Pancreas (tissue), 10 donors: ENCODE data around the gene UBN1. TPM values are rescaled to one million over a fixed set of nuclear protein-coding genes. Genes with fewer than 3 reads are reported as not detected.

Source experiments
- ATAC-seq, 4 donors: fragments of 200-7000 bp; cut with Tn5 transposase; one replicate each; pipeline versions ENCODE4 v1.8.0 to v1.9.1; 2020; ENCODE audit warnings: mild to moderate bottlenecking in 4 of 4, moderate library complexity in 4 of 4
- DNase-seq, 6 donors: peaks; one replicate each; pipeline ENCODE4 v3.0.0-alpha.2; 2020
- FAIRE-seq: peaks from 2 replicates; lab custom pipeline; 2012; peaks lifted over from hg19 to GRCh38; lab: Jason Lieb, UNC
- H3K27ac ChIP-seq, 4 donors: fragments of 200-600 bp; sonication (generic); 1 replicate in 3 of 4; 2 replicates in 1 of 4; pipeline versions ENCODE4 v1.5.0 to v1.8.0; 2020
- H3K27me3 ChIP-seq, 4 donors: fragments of 200-600 bp; one replicate each; pipeline ENCODE4 v1.8.0; 2021
- H3K36me3 ChIP-seq, 3 donors: fragments of 200-600 bp; sonication (generic) in 1 of 3; one replicate each; pipeline versions ENCODE4 v1.5.0 to v1.8.0; 2020 to 2021
- H3K4me1 ChIP-seq, 3 donors: fragments of 200-600 bp; one replicate each; pipeline ENCODE4 v1.8.0; 2021
- H3K4me3 ChIP-seq, 4 donors: fragments of 200-600 bp; sonication (generic) in 2 of 4; one replicate each; pipeline versions ENCODE4 v1.5.0 to v1.8.0; 2020 to 2021
- H3K9me3 ChIP-seq, 4 donors: fragments of 200-600 bp; one replicate each; pipeline ENCODE4 v1.8.0; 2021
- WGBS, 2 donors: extraction: QIAGEN DNeasy Blood & Tissue Kit; methylation state at CpG; one replicate each; pipeline ENCODE4 v1.1.7; 2013; 5-methylcytosine and 5-hydroxymethylcytosine counted together
- intact Hi-C, 3 donors: fragments of 100-400 bp; cut with DNase I; formaldehyde crosslinking; loops; one replicate each; pipeline versions ENCODE4 v1.11.1 to v1.14.2; 2022
- polyA plus RNA-seq, 2 donors: library from polyadenylated mRNA; stranded (reverse); fragments of 200-250 nt; gene quantifications; one replicate each; pipeline ENCODE4 v1.2.3, GENCODE V29; 2013
- total RNA-seq, 6 donors: library from RNA; stranded (reverse); fragmentation: NEBNext Ultra II Directional in 4 of 6; extraction: Animal tissue kit (Norgen Biotek cat#: 25700) in 4 of 6; gene quantifications; one replicate each; pipeline versions ENCODE4 v1.2.1 to v1.2.4, GENCODE V29; 2021 to 2023
- TF ChIP-seq, protein P1 (sequence below), 4 donors: fragments of 200-600 bp; sonication (generic) in 3 of 4; IDR thresholded peaks; one replicate each; pipeline versions ENCODE4 v1.5.0 to v1.8.0; 2021; ENCODE audit warnings: antibody characterized with exemption in 4 of 4
- donor health status: healthy with polysubstance abuse.
- donor health status: DM: no; HTN: no; CAD: no; lungs with moderate emphysema.
- donor health status: DM: no; HTN: no; CAD: no.
- donor health status: control.
- donor health status: control.
- donor health status: Bipolar disorder and iron deficiency.
- donor health status: DM: yes; HTN: yes; CAD: no.
- donor health status: DM: no; HTN: no; CAD: no.
- donor health status: DM: no; HTN: no; CAD: no.
- donor health status: DM: yes; HTN: yes; CAD: no.

The UBN1 gene
- total and polyA plus RNA-seq, 8 donors: 8.0 to 17.3 (median 10.9) TPM

DNA sequence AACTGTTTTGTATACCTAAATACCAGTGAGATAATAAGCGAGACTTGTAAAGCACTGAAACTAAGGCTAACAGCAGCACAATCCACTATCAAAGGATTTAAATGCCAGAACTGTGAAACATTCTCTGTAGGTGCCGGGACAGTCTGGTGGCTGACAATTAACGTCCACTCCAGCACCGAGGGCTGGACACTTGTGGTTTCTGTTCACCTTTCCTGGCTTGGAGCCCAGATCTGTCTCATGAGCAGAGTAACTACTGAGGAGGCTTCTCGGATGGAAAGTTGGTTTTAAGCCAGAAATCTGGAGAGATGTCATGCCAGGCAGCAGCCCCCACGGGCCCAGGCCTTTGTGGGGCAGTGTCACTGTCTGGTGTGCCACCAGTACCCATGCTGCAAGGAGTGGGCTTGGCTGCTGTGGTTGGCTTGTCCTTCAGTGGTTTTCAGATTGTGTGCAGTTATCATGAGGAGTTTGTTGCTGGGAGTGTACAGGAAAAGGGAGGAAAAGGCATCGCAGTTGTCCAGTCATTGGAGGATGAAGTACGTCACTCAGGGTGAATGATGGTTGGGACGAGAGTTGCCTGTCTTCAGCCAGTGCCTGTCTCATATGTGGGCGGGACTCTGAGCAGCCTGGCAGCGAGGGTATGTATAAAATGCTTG, 35.5 kb downstream of the UBN1 start:
- DNase-seq (peak in 4 of 6 donors; percentile 37 to 54 (median 45)), ATAC-seq (peak; percentile 33 to 82 (median 78)), FAIRE-seq (no peak)
- intact Hi-C loops: no loop called here
- H3K4me3 ChIP-seq: no peak overlapping the region
- no peaks in the 10 kb centered on the region for H3K9me3 ChIP-seq
- TF ChIP-seq, protein P1, sequence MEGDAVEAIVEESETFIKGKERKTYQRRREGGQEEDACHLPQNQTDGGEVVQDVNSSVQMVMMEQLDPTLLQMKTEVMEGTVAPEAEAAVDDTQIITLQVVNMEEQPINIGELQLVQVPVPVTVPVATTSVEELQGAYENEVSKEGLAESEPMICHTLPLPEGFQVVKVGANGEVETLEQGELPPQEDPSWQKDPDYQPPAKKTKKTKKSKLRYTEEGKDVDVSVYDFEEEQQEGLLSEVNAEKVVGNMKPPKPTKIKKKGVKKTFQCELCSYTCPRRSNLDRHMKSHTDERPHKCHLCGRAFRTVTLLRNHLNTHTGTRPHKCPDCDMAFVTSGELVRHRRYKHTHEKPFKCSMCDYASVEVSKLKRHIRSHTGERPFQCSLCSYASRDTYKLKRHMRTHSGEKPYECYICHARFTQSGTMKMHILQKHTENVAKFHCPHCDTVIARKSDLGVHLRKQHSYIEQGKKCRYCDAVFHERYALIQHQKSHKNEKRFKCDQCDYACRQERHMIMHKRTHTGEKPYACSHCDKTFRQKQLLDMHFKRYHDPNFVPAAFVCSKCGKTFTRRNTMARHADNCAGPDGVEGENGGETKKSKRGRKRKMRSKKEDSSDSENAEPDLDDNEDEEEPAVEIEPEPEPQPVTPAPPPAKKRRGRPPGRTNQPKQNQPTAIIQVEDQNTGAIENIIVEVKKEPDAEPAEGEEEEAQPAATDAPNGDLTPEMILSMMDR (IDR thresholded peaks at IDR 0.05): no peak
- no peaks in the 10 kb centered on the region for H3K27me3 ChIP-seq
- H3K36me3 ChIP-seq: peaks cover 3 to 81% (median 31%) of the 10 kb centered on the region in 3 donors
- peaks cover 0 to 9% (median 0%) of the 10 kb centered on the region in 3 donors for H3K4me1 ChIP-seq
- H3K27ac ChIP-seq: no peak overlapping the region
- 56 to 58% methylated on average over 11 of the region's 11 CpGs for WGBS, 2 donors

DNA sequence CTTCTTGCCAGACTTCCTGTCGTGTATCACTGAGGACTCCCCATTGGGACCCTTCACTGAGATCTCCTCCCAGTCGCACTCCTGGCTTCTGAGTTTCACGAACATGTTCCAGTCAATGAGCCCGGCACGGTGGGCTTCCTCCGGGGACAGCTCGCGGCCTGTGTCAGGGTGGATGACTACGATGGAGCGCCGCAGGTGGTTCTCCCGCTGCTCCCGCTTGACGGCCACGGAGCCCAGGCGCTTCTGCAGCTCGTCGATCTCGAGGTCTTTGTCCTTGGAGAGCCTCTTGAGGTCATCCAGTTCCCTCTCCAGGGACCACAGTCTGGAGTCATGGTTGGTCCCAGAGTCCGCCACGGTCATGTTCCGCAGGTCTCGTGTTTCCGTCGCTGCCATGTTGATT, 36.2 kb downstream of the UBN1 start:
- no peaks in the 10 kb centered on the region for H3K9me3 ChIP-seq
- peaks cover 0 to 9% (median 0%) of the 10 kb centered on the region in 3 donors for H3K4me1 ChIP-seq
- FAIRE-seq: no peak
- peak in 1 of 6 donors; percentile 72 for DNase-seq
- ATAC-seq: no peak
- no peak overlapping the region for H3K4me3 ChIP-seq
- WGBS, 2 donors: 97 to 98% methylated on average over 25 of the region's 25 CpGs
- TF ChIP-seq, protein P1 (IDR thresholded peaks at IDR 0.05): no peak
- H3K27me3 ChIP-seq: no peaks in the 10 kb centered on the region
- intact Hi-C loops: no loop called here
- H3K36me3 ChIP-seq: peaks cover 3 to 76% (median 28%) of the 10 kb centered on the region in 3 donors
- no peak overlapping the region for H3K27ac ChIP-seq

DNA sequence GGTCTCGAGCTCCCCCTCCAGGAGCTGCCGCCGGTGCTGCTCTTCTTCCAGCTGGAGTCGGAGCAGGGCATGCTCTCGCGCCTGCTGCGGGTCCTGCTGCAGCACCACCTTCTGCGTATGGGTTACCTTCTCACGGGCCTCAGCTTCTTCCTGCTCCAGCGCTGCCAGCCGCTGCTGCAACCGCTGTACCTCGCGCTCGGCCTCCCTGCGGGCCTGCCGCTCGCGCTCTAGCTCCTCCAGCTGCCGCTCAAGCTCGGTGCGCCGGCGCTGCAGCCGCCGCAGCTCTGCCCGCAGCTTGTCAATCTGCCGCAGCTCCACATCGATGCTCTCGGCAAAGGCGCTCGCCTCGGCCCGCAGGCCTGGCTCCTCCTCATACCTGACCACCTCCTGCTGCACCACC, 36.9 kb downstream of the UBN1 start:
- DNase-seq (peak in 1 of 6 donors; percentile 52), FAIRE-seq (no peak), ATAC-seq (no peak)
- no peak overlapping the region for H3K4me3 ChIP-seq
- H3K27me3 ChIP-seq: no peaks in the 10 kb centered on the region
- WGBS, 2 donors: 94 to 98% methylated on average over 34 of the region's 34 CpGs
- H3K9me3 ChIP-seq: no peaks in the 10 kb centered on the region
- peaks cover 0 to 9% (median 0%) of the 10 kb centered on the region in 3 donors for H3K4me1 ChIP-seq
- no peak overlapping the region for H3K27ac ChIP-seq
- peaks cover 3 to 73% (median 28%) of the 10 kb centered on the region in 3 donors for H3K36me3 ChIP-seq
- intact Hi-C loops: no loop called here
- TF ChIP-seq, protein P1 (IDR thresholded peaks at IDR 0.05): no peak

DNA sequence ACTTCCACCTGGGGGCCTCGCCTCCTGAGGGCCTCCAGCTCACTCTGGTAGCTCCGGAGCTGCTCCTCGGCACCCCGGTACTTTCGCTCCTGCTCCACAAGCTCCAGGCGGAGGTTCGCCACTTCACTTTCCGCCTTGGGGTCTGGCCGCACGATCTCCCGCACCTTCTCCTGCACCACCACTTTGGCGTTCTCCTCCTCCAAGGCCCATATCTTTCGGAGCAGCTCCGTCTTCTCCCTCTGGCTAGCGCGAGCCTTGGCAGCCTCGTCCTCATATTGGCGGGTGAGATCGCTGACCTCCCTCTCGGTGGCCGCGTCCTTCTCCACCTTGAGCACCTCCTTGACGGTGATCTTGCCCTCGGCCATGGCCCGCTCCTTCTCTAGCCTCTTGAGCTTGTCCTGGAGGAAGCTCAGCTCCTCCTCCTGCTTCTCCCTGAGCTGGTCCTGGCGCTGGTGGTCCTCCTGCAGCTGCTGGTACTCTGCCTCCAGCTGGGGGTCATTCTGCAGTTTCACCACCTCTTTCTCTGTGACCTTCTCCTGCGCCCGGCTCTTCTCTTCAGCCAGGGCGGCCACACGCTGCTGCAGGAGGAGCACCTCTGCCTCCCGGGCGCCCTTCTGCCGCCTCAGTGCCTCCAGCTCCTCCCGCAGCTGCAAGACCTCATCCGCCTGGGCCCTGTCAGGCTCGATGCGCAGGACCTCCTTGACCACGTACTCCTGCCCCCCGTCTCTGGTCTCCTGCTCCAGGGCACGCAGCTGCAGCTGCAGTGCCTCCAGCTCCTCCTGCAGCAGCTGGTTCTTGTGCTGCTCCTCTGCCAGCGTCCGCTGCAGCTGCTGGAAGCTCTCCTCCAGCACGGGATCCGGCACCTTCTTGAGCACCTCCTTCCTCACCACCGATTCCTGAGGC, 37.9 kb downstream of the UBN1 start:
- peaks cover 3 to 74% (median 22%) of the 10 kb centered on the region in 3 donors for H3K36me3 ChIP-seq

More for the DNA sequence above, 37.9 kb downstream of the UBN1 start:
- FAIRE-seq (no peak), ATAC-seq (no peak), DNase-seq (peak in 1 of 6 donors; percentile 51)
- H3K4me1 ChIP-seq: peaks cover 0 to 9% (median 0%) of the 10 kb centered on the region in 3 donors
- H3K9me3 ChIP-seq: no peaks in the 10 kb centered on the region
- no peak overlapping the region for H3K27ac ChIP-seq
- no peak overlapping the region for H3K4me3 ChIP-seq
- TF ChIP-seq, protein P1 (IDR thresholded peaks at IDR 0.05): no peak
- no peaks in the 10 kb centered on the region for H3K27me3 ChIP-seq
- WGBS, 2 donors: 94 to 95% methylated on average over 45 of the region's 45 CpGs
- intact Hi-C loops: no loop called here
